A673 (cell line): Measurements from ENCODE around the gene EFCAB6. TPM values are rescaled to one million over a fixed set of nuclear protein-coding genes. Genes with fewer than 3 reads are reported as not detected.

Experiments
- BruUV-seq: library from RNA; stranded (reverse); fragments of 400-500 nt; replicated peaks from 2 replicates; lab custom pipeline; 2021; lab: Mats Ljungman, UMichigan
- CTCF ChIA-PET: fragments of 300-600 bp; sonication (Branson Sonifier 250); formaldehyde crosslinking; loops from one replicate; lab custom pipeline; 2022; ENCODE audit warnings: antibody characterized with exemption; lab: Charles Lee
- POLR2A ChIA-PET: fragments of 300-600 bp; sonication (Branson Sonifier 250); formaldehyde crosslinking; loops from one replicate; lab custom pipeline; 2022; ENCODE audit warnings: antibody characterized with exemption; ENCODE audit not compliant: low non-redundant PET; lab: Charles Lee
- DNase-seq: peaks from one replicate; pipeline ENCODE4 v3.0.0-alpha.2; 2015; ENCODE audit warnings: low spot score
- H3K27ac ChIP-seq: fragments of 200-600 bp; sonication (generic); 2 replicates; pipeline ENCODE4 v1.5.1; 2016; ENCODE audit warnings: mixed run types, low read depth, mild to moderate bottlenecking, mixed read lengths, antibody characterized with exemption, low read length; ENCODE audit not compliant: poor library complexity, severe bottlenecking
- H3K27me3 ChIP-seq: fragments of 200-600 bp; sonication (generic); replicated peaks from 2 replicates; pipeline ENCODE4 v1.6.1; 2017; ENCODE audit warnings: mixed run types, low read depth, mild to moderate bottlenecking, mixed read lengths, antibody characterized with exemption, low read length; ENCODE audit not compliant: insufficient read depth, poor library complexity
- H3K36me3 ChIP-seq: fragments of 200-600 bp; sonication (generic); 2 replicates; pipeline ENCODE4 v1.6.1; 2016; ENCODE audit warnings: mixed run types, mild to moderate bottlenecking, mixed read lengths, antibody characterized with exemption, low read length; ENCODE audit not compliant: insufficient read depth, poor library complexity, severe bottlenecking
- H3K4me1 ChIP-seq: fragments of 200-600 bp; sonication (generic); 2 replicates; pipeline ENCODE4 v1.6.1; 2017; ENCODE audit warnings: mixed run types, mild to moderate bottlenecking, mixed read lengths, antibody characterized with exemption, low read length; ENCODE audit not compliant: insufficient read depth, poor library complexity, severe bottlenecking
- H3K4me3 ChIP-seq: fragments of 200-600 bp; sonication (generic); 2 replicates; pipeline ENCODE4 v1.5.1; 2016; ENCODE audit warnings: low read depth, mixed run types, mild to moderate bottlenecking, mixed read lengths, low read length; ENCODE audit not compliant: poor library complexity, severe bottlenecking
- H3K9me3 ChIP-seq: fragments of 200-600 bp; sonication (generic); 2 replicates; pipeline ENCODE4 v1.6.1; 2016; ENCODE audit warnings: mixed run types, low read depth, mild to moderate bottlenecking, mixed read lengths, antibody characterized with exemption, low read length; ENCODE audit not compliant: poor library complexity, severe bottlenecking
- EZH2 ChIP-seq: fragments of 200-600 bp; sonication (generic); IDR thresholded peaks from 2 replicates; pipeline ENCODE4 v1.6.1; 2017; ENCODE audit warnings: borderline replicate concordance, low read depth, mild to moderate bottlenecking, mixed read lengths, antibody characterized with exemption, low read length; ENCODE audit not compliant: poor library complexity, severe bottlenecking
- intact Hi-C: fragments of 100-400 bp; cut with micrococcal nuclease; formaldehyde crosslinking; loops from one replicate; pipeline ENCODE4 v1.10.0; 2022; ENCODE audit not compliant: unreplicated experiment
- total RNA-seq: library from RNA; stranded (reverse); gene quantifications from 2 replicates; pipeline ENCODE4 v1.2.3, GENCODE V29; 2021
- TF ChIP-seq, protein P1 (sequence below): fragments of 300-800, 200-600 bp; sonication (generic); conservative IDR thresholded peaks from 2 replicates; pipeline ENCODE4 v1.5.1; 2017; ENCODE audit warnings: low read depth, mild to moderate bottlenecking, antibody characterized with exemption, low read length, moderate library complexity, mixed read lengths

The EFCAB6 gene
- total RNA-seq, 1 experiment from 2014 or later: 0.41 TPM

DNA sequence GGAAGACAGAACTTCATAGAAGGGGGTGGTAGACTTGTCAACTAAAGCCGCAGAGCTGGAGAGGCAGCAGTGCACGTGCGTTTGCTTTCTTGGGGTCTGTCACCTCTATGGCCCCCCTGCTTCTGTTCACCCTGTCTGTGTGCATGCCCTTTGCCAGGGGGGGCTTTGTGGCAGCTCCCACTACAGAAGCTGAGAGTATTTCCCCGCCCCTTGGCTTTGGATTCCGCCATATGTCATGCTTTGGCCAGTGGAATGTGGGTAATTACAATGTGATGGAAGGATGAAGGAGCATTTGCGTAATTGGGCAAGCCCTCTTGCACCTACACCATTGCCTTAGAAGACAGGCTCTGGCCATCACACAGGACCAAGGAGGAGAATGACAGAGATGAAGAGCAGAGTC lies 247.2 kb downstream of the EFCAB6 start:
- Histone ChIP-seq H3K27me3 (no peaks in the 10 kb centered on the region), H3K4me1 (no peaks in the 10 kb centered on the region), H3K9me3 (no peaks in the 10 kb centered on the region), H3K27ac (no peak overlapping the region), H3K4me3 (no peak overlapping the region), H3K36me3 (no peaks in the 10 kb centered on the region)
- ChIA-PET POLR2A (no interaction called here), CTCF (no interaction called here)
- no peak for TF ChIP-seq EZH2
- TF ChIP-seq, protein P1, sequence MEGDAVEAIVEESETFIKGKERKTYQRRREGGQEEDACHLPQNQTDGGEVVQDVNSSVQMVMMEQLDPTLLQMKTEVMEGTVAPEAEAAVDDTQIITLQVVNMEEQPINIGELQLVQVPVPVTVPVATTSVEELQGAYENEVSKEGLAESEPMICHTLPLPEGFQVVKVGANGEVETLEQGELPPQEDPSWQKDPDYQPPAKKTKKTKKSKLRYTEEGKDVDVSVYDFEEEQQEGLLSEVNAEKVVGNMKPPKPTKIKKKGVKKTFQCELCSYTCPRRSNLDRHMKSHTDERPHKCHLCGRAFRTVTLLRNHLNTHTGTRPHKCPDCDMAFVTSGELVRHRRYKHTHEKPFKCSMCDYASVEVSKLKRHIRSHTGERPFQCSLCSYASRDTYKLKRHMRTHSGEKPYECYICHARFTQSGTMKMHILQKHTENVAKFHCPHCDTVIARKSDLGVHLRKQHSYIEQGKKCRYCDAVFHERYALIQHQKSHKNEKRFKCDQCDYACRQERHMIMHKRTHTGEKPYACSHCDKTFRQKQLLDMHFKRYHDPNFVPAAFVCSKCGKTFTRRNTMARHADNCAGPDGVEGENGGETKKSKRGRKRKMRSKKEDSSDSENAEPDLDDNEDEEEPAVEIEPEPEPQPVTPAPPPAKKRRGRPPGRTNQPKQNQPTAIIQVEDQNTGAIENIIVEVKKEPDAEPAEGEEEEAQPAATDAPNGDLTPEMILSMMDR: no peak
- DNase-seq: no peak
- intact Hi-C loops: no loop called here
- no TSS peak for BruUV-seq

DNA sequence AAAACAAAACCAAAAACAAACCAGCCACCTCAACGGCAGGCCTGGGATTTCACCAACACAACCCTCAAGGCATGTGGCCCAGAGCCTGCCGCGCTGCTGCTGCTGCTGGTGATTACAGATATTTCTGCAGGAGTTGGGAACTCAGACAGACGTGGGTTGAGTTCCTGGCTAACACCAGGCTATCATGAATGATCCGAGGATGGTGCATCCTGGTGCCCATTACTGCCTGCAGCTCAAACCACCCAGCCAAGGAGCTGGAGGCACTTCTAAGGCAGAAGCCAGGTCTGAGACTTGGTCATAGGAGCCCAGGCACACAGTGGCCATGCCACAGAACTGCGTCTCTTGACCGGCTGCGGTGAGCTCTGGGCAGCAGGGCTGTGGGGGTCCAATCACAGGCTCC lies 248.5 kb downstream of the EFCAB6 start:
- no peaks in the 10 kb centered on the region for H3K4me1 ChIP-seq
- no peaks in the 10 kb centered on the region for H3K9me3 ChIP-seq
- no peak overlapping the region for H3K27ac ChIP-seq
- no peak overlapping the region for H3K4me3 ChIP-seq
- no peak for TF ChIP-seq EZH2
- TF ChIP-seq, protein P1: no peak
- DNase-seq: no peak
- intact Hi-C loops: no loop called here
- BruUV-seq: no TSS peak
- no peaks in the 10 kb centered on the region for H3K36me3 ChIP-seq
- POLR2A ChIA-PET: no interaction called here
- H3K27me3 ChIP-seq: no peaks in the 10 kb centered on the region
- CTCF ChIA-PET: no interaction called here

DNA sequence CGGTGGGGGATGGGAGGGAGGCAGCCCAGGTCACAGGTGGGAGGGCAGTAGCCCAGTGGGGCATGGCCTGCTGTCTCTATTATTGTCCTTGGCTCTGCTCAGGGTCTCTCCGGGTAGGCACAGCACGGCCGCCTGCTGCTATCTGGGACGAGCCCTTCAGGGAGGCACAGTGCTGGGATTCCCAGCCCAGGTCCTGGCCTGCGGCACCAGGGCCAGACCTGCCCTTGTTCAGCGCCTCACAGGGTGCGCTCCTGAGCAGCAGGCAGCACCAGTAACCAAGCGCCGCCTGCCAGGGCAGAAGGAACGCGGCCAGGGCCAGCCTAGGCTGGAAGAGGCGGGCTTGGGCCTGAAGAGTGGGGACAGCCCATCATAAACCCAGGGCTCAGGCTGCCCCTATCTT lies 249.3 kb downstream of the EFCAB6 start:
- Histone ChIP-seq H3K9me3 (peaks cover 2% of the 10 kb centered on the region), H3K4me3 (no peak overlapping the region), H3K4me1 (no peaks in the 10 kb centered on the region), H3K27me3 (no peaks in the 10 kb centered on the region), H3K36me3 (no peaks in the 10 kb centered on the region), H3K27ac (no peak overlapping the region)
- BruUV-seq: no TSS peak
- no peak for DNase-seq
- TF ChIP-seq, protein P1: no peak
- TF ChIP-seq EZH2: no peak
- CTCF ChIA-PET: no interaction called here
- POLR2A ChIA-PET: no interaction called here
- intact Hi-C loops: no loop called here
